ENCODE results near the gene SLC11A1. TPM values are rescaled to one million over a fixed set of nuclear protein-coding genes. Genes with fewer than 3 reads are reported as not detected.

SLC11A1 gene
- total RNA-seq, 1 experiment from 2014 or later, result 0.09 TPM

DNA sequence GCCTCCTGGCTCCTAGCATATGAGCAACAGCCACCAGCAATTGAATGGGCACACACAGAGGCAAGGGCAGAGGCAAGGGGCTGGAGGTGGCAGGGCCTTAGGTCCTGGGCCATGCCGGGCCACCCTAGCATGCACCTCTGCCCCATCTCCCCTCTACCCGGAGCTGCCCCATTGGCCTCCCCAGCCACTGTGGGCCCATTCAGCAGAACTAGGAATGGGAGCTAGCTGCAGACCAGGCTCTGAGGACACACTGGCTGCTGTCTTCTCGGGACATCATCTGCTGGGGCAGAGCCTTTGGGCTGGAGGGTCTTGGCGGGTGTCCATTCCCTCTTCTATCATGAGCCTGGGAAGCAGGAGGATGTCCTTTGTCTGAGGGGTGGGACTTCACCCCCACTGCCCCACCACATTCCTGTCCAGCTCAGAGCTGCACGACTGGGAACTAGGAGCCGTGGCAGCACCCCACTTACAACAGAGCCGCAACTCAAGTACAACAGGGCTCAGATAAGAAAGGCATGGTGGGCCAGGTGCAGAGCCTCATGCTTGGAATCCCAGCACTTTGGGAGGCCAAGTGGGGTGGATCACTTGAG, 37.6 kb downstream of the SLC11A1 start:
- no peak overlapping the region for H3K27ac Mint-ChIP-seq (ENCODE audit: low read depth, unreplicated experiment)
- H3K36me3 Mint-ChIP-seq (ENCODE audit: insufficient read depth, unreplicated experiment), result no peaks in the 10 kb centered on the region
- ChIA-PET POLR2A (no interaction called here), CTCF (interaction anchor here (0.6 to 1.0 kb wide), 2 partner anchors 33 to 195 kb away, joined by 3 to 4 read pairs; no protein-coding TSS in a partner anchor)
- BruUV-seq (replicated peaks), result no TSS peak
- H3K4me1 Mint-ChIP-seq (ENCODE audit: insufficient read depth, unreplicated experiment), result no peaks in the 10 kb centered on the region
- intact Hi-C loops (cut with micrococcal nuclease), result no loop called here
- no peak for TF ChIP-seq CTCF (IDR thresholded peaks at IDR 0.05; ENCODE audit: unreplicated experiment)
- no peak overlapping the region for H3K4me3 Mint-ChIP-seq (ENCODE audit: unreplicated experiment)
- no peak for DNase-seq (ENCODE audit: unreplicated experiment)
- no peaks in the 10 kb centered on the region for H3K9me3 Mint-ChIP-seq (ENCODE audit: unreplicated experiment)
- H3K27me3 Mint-ChIP-seq (ENCODE audit: insufficient read depth, unreplicated experiment), result no peaks in the 10 kb centered on the region

- no TSS peak for BruUV-seq (replicated peaks)
- POLR2A ChIA-PET, result no interaction called here
- H3K4me3 Mint-ChIP-seq (ENCODE audit: unreplicated experiment), result no peak overlapping the region
Observed at GRCh38 chr2:218421027-218421426, 39.0 kb downstream of the SLC11A1 start.

DNA sequence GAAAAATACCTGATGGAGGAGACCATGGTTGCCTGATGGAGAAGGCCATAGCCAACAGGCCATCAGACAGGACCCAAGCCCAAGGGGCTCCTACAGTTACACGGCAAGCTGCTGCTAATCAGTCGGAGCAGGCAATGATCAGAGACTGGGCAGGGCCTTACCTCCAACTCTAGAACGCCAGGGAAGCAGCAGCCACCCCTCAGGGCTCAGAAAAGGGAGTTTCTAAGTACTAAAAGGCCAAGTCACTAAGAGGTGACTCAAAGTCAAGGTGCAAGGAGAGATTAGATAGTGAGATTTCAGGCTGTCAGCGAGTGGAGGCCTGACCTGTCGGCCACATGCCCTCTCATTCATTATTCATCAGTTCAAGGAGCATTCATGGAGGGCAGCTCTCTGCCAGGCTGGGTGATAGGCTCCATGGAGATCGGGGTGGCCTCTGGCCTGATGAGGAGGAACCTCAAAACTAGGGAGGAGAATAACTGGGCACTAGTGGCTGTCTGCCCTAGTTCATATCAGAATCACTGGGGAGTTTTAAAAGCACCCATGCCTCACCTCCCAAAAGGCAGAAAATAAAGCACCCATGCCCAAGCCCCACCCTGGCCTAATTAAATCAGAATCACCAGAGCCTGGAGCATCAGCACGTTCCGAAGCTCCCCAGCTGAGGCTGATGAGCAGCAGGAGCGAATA, 40.5 kb downstream of the SLC11A1 start:
- Mint-ChIP-seq H3K36me3 (ENCODE audit: insufficient read depth, unreplicated experiment) (no peaks in the 10 kb centered on the region), H3K4me3 (ENCODE audit: unreplicated experiment) (no peak overlapping the region), H3K9me3 (ENCODE audit: unreplicated experiment) (no peaks in the 10 kb centered on the region), H3K27ac (ENCODE audit: low read depth, unreplicated experiment) (no peak overlapping the region), H3K27me3 (ENCODE audit: insufficient read depth, unreplicated experiment) (no peaks in the 10 kb centered on the region), H3K4me1 (ENCODE audit: insufficient read depth, unreplicated experiment) (no peaks in the 10 kb centered on the region)
- TF ChIP-seq CTCF (IDR thresholded peaks at IDR 0.05; ENCODE audit: unreplicated experiment), result no peak
- BruUV-seq (replicated peaks), result no TSS peak
- ChIA-PET CTCF (interaction anchor here (0.7 kb wide), 1 partner anchor 52 kb away, joined by 3 read pairs; no protein-coding TSS in a partner anchor), POLR2A (no interaction called here)
- DNase-seq (ENCODE audit: unreplicated experiment), result no peak
- intact Hi-C loops (cut with micrococcal nuclease), result no loop called here

More at GRCh38 chr2:218421027-218421426, 39.0 kb downstream of the SLC11A1 start:
- no peaks in the 10 kb centered on the region for H3K27me3 Mint-ChIP-seq (ENCODE audit: insufficient read depth, unreplicated experiment)
- no peak overlapping the region for H3K27ac Mint-ChIP-seq (ENCODE audit: low read depth, unreplicated experiment)
- intact Hi-C loops (cut with micrococcal nuclease), result no loop called here
- no peaks in the 10 kb centered on the region for H3K9me3 Mint-ChIP-seq (ENCODE audit: unreplicated experiment)
- CTCF ChIA-PET, result interaction anchor here (0.6 to 1.0 kb wide), 2 partner anchors 33 to 1173 kb away, joined by 3 read pairs; no protein-coding TSS in a partner anchor
- no peaks in the 10 kb centered on the region for H3K36me3 Mint-ChIP-seq (ENCODE audit: insufficient read depth, unreplicated experiment)
- no peaks in the 10 kb centered on the region for H3K4me1 Mint-ChIP-seq (ENCODE audit: insufficient read depth, unreplicated experiment)
- DNase-seq (ENCODE audit: unreplicated experiment), result no peak
- no peak for TF ChIP-seq CTCF (IDR thresholded peaks at IDR 0.05; ENCODE audit: unreplicated experiment)

DNA sequence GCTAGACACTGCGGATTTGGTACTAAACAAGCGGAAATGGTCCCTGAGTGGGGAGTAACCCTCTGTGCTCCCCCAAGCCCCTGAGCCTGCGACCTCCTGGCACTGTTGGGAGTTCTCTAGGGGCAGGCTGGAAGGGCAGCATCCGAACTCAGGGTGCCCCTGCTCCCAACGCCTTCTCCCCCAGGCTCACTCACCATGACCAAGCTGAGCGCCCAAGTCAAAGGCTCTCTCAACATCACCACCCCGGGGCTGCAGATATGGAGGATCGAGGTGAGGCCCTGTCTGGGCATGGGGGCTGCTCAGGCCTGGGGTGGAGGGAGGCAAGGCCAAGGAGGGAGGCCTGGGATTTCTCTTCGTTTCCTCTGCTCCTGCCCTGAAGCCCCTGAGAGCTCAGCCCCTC, 41.5 kb downstream of the SLC11A1 start:
- TF ChIP-seq CTCF (IDR thresholded peaks at IDR 0.05; ENCODE audit: unreplicated experiment), result no peak

More for the DNA sequence above, 41.5 kb downstream of the SLC11A1 start:
- Mint-ChIP-seq H3K9me3 (ENCODE audit: unreplicated experiment) (no peaks in the 10 kb centered on the region), H3K27me3 (ENCODE audit: insufficient read depth, unreplicated experiment) (no peaks in the 10 kb centered on the region), H3K4me3 (ENCODE audit: unreplicated experiment) (no peak overlapping the region), H3K36me3 (ENCODE audit: insufficient read depth, unreplicated experiment) (no peaks in the 10 kb centered on the region), H3K4me1 (ENCODE audit: insufficient read depth, unreplicated experiment) (no peaks in the 10 kb centered on the region), H3K27ac (ENCODE audit: low read depth, unreplicated experiment) (no peak overlapping the region)
- intact Hi-C loops (cut with micrococcal nuclease), result no loop called here
- DNase-seq (ENCODE audit: unreplicated experiment), result no peak
- POLR2A ChIA-PET, result no interaction called here
- no TSS peak for BruUV-seq (replicated peaks)
- CTCF ChIA-PET, result no interaction called here
